Activated CD4-positive, alpha-beta T cell treated with anti-CD3 and anti-CD28 coated beads, Interleukin-2, amount 50 U/mL, for 48 hours (primary cell): Measurements from ENCODE around the gene TREML1.
"Not testable (repeated sequence)": the region's sequence is repeated elsewhere in the genome, so short reads cannot be mapped to it uniquely, and the experiment has no call there.

Experiments
- DNase-seq, 2 experiments: peaks; one replicate each; pipeline ENCODE4 v3.0.0-alpha.2; 2020

TREML1 gene

GRCh38 chr6:41135062-41135832 lies 18.9 kb downstream of the TREML1 start:
- no peak for DNase-seq

GRCh38 chr6:41132254-41132653 lies 21.9 kb downstream of the TREML1 start:
- no peak for DNase-seq

- DNase-seq: no peak
Measured at GRCh38 chr6:41125282-41125681, 28.9 kb downstream of the TREML1 start.

- DNase-seq: no peak
Measured at GRCh38 chr6:41122918-41123317, 31.2 kb downstream of the TREML1 start.

GRCh38 chr6:41122373-41122772 lies 31.8 kb downstream of the TREML1 start:
- no peak for DNase-seq

- no peak for DNase-seq
Measured at GRCh38 chr6:41120058-41120457, 34.1 kb downstream of the TREML1 start.

GRCh38 chr6:41119508-41119907 lies 34.6 kb downstream of the TREML1 start:
- DNase-seq: no peak

GRCh38 chr6:41115027-41115426 lies 39.1 kb downstream of the TREML1 start:
- DNase-seq: not testable (repeated sequence)

GRCh38 chr6:41111017-41111416 lies 43.1 kb downstream of the TREML1 start:
- DNase-seq: no peak

GRCh38 chr6:41103847-41104246 lies 50.3 kb downstream of the TREML1 start:
- DNase-seq: no peak

GRCh38 chr6:41100871-41101287 lies 53.3 kb downstream of the TREML1 start:
- peak; percentile 44 to 46 for DNase-seq
